ENCODE results near the gene KLHL22.

- no peak for TF ChIP-seq CTCF (IDR thresholded peaks at IDR 0.05; ENCODE audit: extremely low read depth in 1 of 2, insufficient read depth in 1 of 2, low read depth in 1 of 2, low read length in 2 of 2)
- TF ChIP-seq MYC (IDR thresholded peaks at IDR 0.05; ENCODE audit: low read depth, low read length) = no peak
- TF ChIP-seq POLR2A (IDR thresholded peaks at IDR 0.05; ENCODE audit: low read depth, low read length) = no peak
- no peak for TF ChIP-seq POLR2AphosphoS5 (IDR thresholded peaks at IDR 0.05; ENCODE audit: insufficient read depth, low read depth, low read length)
- TF ChIP-seq EZH2 (IDR thresholded peaks at IDR 0.05; ENCODE audit: borderline replicate concordance, low read depth, low read length, severe bottlenecking) = no peak
These were observed 10.5 kb downstream of the KLHL22 start for GRCh38 chr22:20484948-20485683.

Data from endothelial cell of umbilical vein (primary cell).